HG02678 (cell line): Measurements from ENCODE around the gene RFX2.
"Not testable (repeated sequence)": the region's sequence is repeated elsewhere in the genome, so short reads cannot be mapped to it uniquely, and the experiment has no call there.

Experiments
- ATAC-seq: cut with Tn5 transposase; IDR thresholded peaks from one replicate; pipeline ENCODE4 v1.9.1; 2021; ENCODE audit warnings: mild to moderate bottlenecking, moderate library complexity; ENCODE audit not compliant: unreplicated experiment

RFX2 gene

GRCh38 chr19:6110360-6110977 lies at the start of gene RFX2:
RFX2 (minus strand) TSS chr19:6110500; CDS start chr19:6047496, 63,004 bp downstream.
- ATAC-seq: peak; percentile 95

DNA sequence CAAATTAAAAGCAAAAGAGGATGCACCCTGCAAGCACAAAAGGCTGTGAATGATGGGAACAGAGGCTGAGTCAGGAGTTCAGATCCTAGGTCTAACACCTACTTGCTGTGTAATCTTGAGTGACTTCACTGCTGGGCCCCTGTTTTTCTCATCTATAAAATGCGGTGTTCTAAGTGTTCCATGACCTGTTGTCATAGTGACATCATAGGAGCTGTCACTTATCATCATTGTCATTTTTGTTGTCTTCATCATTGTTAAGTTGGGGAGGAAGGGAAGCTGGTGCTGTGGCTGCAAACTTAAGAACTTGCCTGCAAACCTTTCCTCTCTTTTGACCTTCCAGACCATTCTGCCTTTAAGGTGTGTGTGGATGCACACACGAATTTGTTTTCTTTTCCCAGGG lies 45.7 kb upstream of the RFX2 start:
- no peak for ATAC-seq

GRCh38 chr19:6150289-6150688 lies 40.0 kb upstream of the RFX2 start:
- no peak for ATAC-seq

DNA sequence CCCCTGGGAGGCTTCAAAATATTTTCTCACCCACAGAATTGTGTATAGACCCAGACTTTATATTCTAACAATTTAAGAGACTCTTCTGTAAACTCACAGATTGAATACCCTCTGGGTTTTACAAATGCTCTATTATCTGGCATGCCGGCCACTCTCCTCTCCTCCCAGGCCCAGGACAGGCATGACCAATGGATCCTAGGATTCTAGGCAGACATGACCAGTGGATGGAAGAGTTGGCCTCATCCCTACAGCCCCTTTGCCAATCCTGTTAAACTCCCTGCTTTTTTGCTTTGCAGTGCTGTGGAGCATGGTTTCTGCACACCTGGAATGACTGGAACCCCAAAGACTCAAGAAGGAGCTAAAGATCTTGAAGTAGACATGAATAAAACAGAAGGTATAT lies 30.9 kb upstream of the RFX2 start:
- no peak for ATAC-seq

DNA sequence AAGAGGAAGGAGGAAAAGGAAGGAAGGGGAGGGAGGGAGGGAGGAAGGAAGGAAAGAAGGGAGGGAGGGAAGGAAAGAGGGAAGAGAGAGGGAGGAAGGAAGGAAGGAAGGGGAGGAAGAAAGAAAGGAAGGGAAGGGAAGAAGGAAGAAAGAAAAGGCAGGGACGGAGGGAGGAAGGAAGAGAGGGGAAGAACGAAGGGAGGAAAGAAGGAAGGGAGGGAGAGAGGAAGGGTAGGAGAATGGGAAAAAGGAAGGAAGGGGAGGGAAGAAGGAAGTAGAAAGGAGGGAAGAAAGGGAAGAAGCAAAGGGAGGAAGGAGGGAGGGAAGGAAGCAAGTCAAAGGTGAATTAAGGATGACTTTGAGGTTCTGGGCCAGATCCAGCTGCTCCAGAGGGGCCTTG lies 28.2 kb upstream of the RFX2 start:
- ATAC-seq: no peak

DNA sequence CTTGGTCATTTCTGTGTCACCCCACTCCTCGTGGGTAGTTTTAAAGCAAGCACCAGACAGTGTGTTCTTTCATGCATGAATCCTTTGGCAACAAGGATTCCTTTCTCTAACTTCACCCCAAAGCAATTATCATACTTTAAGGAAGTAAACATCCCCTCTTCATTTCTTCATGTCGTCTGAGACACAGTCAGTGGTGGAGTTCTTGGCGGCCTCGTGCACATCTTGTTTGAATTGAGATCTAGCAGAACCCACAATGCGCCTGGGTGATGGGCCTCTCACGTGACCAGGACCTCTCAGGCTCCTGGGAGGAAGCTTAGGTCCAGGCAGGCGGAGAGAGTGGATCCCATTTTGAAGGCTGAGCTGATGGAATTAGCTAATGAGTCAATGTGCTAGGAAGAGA lies 27.8 kb upstream of the RFX2 start:
- ATAC-seq: no peak

- no peak for ATAC-seq
Observed at GRCh38 chr19:6133231-6133630, 22.9 kb upstream of the RFX2 start.

DNA sequence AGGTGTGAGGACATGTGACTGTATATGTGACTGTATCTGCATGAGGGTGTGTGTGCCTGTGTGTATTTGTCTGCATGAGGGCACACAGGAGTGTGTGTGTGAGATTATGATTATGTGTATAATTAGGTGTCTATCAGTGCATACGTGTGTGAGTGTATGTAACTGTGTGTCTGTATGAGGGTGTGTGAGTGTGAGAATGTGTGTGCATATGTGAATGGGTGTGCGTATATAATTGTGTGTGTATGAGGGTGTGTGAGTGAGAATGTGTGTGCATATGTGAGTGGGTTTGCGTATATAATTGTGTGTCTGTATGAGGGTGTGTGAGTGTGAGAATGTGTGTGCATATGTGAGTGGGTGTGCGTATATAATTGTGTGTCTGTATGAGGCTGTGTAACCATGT lies 22.2 kb upstream of the RFX2 start:
- no peak for ATAC-seq

DNA sequence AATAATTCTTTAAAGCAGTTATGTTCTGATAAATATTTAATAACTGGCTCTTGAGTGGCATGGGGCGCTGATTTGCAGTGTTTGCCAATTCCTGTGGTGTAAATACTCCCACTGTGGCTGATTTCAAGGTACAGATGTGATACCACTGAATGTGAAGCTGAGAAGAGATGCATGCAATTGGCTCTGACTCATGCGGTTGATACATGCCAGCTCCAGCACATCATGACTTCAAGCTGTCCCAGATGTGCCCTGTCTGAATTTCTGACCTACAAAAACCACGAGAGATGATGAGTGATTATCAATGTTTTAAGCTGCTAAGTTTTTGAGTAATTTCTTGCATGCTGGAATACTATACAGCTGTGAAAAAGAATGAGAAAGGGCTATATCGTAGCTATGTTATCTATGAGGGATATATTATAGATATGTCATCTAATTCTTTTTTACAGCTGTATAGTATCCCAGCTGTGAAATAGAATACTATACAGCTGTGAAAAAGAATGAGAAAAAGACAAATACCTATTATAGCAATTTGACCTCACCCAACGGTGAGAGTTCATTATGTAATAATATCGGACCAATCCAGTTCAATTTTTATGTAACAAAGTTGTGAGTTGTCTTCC lies 17.5 kb upstream of the RFX2 start:
- no peak for ATAC-seq

GRCh38 chr19:6126335-6126974 lies 16.2 kb upstream of the RFX2 start:
- ATAC-seq: no peak

- no peak for ATAC-seq
Observed at GRCh38 chr19:6125571-6125989, 15.3 kb upstream of the RFX2 start.

- ATAC-seq: no peak
Observed at GRCh38 chr19:6119031-6119430, 8.7 kb upstream of the RFX2 start.

DNA sequence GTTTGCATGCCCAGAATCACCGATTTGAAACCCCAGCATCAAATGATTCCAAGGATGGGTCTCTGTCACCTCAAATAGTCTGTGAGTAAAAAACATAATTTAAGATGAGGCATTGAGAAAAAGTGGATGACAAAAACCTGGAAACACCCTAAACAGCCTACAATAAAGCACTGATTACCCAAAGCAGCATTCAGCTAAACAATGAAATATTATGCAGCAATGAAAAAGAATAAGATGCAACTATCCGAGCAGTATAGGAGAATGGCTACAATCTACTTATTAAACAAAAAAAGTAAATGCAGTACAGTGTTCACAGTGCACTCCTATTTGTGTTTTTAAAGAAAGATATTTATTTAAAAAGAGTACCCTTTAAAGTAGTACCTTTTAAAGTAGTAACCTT lies 7.7 kb upstream of the RFX2 start:
- no peak for ATAC-seq

DNA sequence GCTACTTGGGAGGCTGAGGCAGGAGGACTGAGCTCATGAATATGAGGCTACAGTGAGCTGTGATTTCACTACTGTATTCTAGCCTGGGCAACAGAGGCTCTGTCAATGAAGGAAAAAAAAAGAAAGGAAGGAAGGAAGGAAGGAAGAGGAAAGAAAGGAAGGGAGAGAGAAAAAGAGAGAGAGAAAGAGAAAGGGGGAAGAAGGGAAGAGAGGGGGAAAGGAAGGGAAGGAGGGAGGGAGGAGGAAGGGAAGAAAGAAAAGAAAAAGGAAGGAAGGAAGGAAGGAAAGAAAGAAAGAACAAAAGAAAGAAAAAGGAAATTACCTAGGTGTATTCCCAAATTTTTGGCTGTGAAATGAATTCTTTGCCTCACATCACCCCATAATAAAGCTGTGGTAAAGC lies 7.2 kb upstream of the RFX2 start:
- ATAC-seq: no peak

- no peak for ATAC-seq
Observed at GRCh38 chr19:6116749-6117430, 6.6 kb upstream of the RFX2 start.

DNA sequence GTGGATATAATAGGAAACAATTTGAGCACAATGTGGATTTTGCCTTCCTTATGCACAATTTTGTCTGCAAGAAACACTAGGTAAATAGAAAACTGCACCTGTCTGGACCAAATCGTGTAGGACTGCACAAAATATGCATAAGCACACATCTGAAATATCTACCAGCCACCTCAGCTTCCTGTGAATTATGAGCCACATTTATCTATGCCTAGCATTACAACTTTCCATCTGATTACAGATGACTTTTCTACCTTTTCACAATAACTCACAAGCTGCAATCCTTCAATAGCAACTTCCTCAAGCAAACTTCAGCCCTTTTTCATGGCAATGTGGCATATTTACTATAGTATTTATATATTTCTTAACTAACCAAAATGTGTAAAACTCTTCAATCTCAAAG lies 5.7 kb upstream of the RFX2 start:
- ATAC-seq: no peak

DNA sequence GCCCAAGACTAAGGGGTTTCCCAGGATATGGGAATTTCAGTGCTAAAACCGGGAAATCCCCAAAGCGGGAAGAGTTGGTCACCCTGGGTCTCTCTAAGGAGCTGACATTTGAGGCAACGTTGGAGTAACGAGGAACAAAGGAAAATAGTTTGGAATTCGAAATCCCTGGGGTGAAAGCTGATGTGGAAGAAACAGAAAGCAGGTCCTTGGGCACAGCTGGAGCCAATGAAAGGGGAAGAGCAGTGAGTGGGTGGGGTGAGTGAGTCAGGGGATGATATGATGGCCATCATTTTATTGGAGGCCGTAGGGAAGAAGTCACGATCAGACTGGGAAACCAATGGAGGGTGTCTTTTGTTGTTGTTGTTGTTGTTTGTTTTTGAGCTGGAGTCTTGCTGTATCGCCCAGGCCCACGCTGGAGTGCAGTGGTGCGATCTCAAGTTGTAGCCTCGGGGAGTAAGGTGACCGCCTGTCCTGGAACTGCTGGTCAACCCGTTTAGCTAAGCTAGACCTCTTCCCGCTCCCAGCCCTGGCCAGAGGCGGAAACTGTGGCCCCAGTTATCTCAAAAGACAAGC lies 3.4 kb upstream of the RFX2 start:
- ATAC-seq: no peak

- no peak for ATAC-seq
Observed at GRCh38 chr19:6109947-6110346, 353 bp downstream of the RFX2 start.

DNA sequence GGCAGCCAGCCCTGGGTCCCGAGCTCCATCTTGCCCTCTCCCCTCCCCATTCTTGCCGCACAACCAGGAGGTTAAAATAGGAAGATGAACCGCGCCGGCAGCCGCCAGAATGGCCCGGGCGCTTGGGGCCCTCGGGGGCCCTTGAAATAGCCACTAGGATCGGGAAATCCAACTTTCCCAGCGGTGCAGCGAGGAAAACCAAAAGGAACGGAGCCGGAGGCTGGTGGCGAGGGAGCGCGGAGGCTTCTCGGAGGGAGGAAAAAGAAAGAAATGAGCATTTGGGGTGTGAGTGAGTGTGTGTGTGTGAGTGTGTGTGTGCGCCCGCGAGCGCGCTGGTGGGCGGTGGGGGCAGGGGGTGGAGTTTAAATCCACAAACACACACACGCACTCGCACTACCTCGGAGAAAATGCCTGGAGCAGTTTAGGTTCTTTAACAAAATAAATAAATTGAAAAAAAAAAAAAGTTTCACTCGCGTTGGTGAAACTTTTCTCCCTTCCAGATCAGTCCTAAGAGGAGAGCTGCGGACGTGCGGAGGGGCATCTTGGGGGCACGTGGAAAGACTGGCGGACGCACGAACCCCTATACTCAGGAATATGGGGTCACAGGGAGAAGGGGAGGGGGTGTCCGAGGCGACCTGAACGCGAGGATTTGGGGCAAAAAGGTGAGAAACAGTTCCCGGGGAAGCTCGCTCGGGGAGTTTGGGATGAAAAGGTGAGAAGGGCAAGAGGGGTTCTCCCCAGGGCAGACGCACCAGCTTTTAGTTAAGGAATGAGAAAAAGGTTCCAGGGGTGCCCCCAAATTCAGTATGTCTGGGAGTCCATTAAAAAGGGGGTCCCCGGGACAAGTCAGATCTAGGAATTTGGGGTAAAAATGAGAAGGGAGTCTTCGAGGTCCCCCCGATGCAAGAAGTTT lies 1.3 kb downstream of the RFX2 start:
- no peak for ATAC-seq

DNA sequence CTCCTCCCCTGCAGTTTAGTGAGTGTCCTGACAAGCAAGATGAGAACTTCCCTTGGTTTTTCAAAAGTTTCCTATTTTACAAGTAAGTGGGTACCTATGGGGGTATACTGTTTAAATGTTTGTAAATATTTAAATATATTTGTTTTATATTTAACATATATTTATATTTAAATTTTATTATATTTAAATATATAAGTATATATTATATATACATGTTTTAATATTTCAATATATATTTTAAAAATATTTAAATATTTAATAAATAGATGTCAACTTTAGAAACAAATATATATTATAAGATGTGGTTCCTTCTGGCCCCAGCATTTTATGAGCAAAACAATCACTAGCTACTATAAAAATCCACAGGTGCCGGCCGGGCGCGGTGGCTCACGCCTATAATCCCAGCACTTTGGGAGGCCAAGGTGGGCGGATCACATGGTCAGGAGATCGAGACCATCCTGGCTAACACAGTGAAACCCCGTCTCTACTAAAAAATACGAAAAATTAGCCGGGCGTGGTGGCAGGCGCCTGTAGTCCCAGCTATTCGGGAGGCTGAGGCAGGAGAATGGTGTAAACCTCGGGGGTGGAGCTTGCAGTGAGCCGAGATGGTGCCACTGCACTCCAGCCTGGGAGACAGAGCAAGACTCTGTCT lies 3.5 kb downstream of the RFX2 start:
- ATAC-seq: not testable (repeated sequence)
